PC-3 (cell line): ENCODE measurements around the gene PTPN3. TPM values are rescaled to one million over a fixed set of nuclear protein-coding genes. Genes with fewer than 3 reads are reported as not detected.

ENCODE experiments used
- ATAC-seq: fragments of 200-7000 bp; cut with Tn5 transposase; 2 replicates; pipeline ENCODE4 v1.9.1; 2020; ENCODE audit warnings: mild to moderate bottlenecking, moderate library complexity
- BruUV-seq: library from RNA; stranded (reverse); fragments of 400-500 nt; replicated peaks from 2 replicates; lab custom pipeline; 2021; lab: Mats Ljungman, UMichigan
- CTCF ChIA-PET: fragments of 300-600 bp; sonication (Branson Sonifier 250); formaldehyde crosslinking; loops from one replicate; lab custom pipeline; 2022; ENCODE audit warnings: antibody characterized with exemption; lab: Charles Lee
- POLR2A ChIA-PET: fragments of 300-600 bp; sonication (Branson Sonifier 250); formaldehyde crosslinking; loops from one replicate; lab custom pipeline; 2022; ENCODE audit warnings: antibody characterized with exemption; ENCODE audit not compliant: unreplicated experiment; lab: Charles Lee
- DNase-seq: peaks from one replicate; pipeline ENCODE4 v3.0.0-alpha.2; 2015
- H2AFZ ChIP-seq: fragments of 300-600 bp; sonication (generic); 2 replicates; pipeline ENCODE4 v1.6.0; 2016; ENCODE audit warnings: antibody characterized with exemption, low read length
- H3F3A ChIP-seq: fragments of 300-600 bp; sonication (generic); one replicate; pipeline ENCODE4 v1.6.0; 2017; ENCODE audit warnings: antibody characterized with exemption, low read length, control low read depth, mild to moderate bottlenecking; ENCODE audit not compliant: unreplicated experiment
- H3K27ac ChIP-seq: fragments of 300-600 bp; sonication (generic); 2 replicates; pipeline ENCODE4 v1.5.1; 2016; ENCODE audit warnings: mild to moderate bottlenecking, low read length
- H3K27me3 ChIP-seq: fragments of 300-600 bp; sonication (generic); 2 replicates; pipeline ENCODE4 v1.6.1; 2016; ENCODE audit warnings: low read length, mixed read lengths
- H3K36me3 ChIP-seq: fragments of 300-600 bp; sonication (generic); 2 replicates; pipeline ENCODE4 v1.6.1; 2016; ENCODE audit warnings: low read depth, mixed run types, low read length, mixed read lengths
- H3K4me1 ChIP-seq: fragments of 300-600 bp; sonication (generic); 2 replicates; pipeline ENCODE4 v1.5.1; 2016; ENCODE audit warnings: low read length; ENCODE audit not compliant: insufficient read depth
- H3K4me2 ChIP-seq: fragments of 300-600 bp; sonication (generic); 2 replicates; pipeline ENCODE4 v1.6.0; 2016; ENCODE audit warnings: low read length
- H3K4me3 ChIP-seq: fragments of 300-600 bp; sonication (generic); 2 replicates; pipeline ENCODE4 v1.5.1; 2016; ENCODE audit warnings: mild to moderate bottlenecking, low read length, mixed read lengths
- H3K79me2 ChIP-seq: fragments of 300-600 bp; sonication (generic); 2 replicates; pipeline ENCODE4 v1.6.1; 2017; ENCODE audit warnings: low read length, mixed read lengths
- H3K9ac ChIP-seq: fragments of 300-600 bp; sonication (generic); 2 replicates; pipeline ENCODE4 v1.6.0; 2016; ENCODE audit warnings: mild to moderate bottlenecking, low read length
- H3K9me2 ChIP-seq: fragments of 300-600 bp; sonication (generic); replicated peaks from 2 replicates; pipeline ENCODE4 v1.6.1; 2016; ENCODE audit warnings: mixed run types, low read length, mixed read lengths
- H3K9me3 ChIP-seq: fragments of 300-600 bp; sonication (generic); 2 replicates; pipeline ENCODE4 v1.6.1; 2016; ENCODE audit warnings: low read length, mixed read lengths
- H4K20me1 ChIP-seq: fragments of 300-600 bp; sonication (generic); 2 replicates; pipeline ENCODE4 v1.6.1; 2016; ENCODE audit warnings: low read length, mixed read lengths
- EZH2 ChIP-seq: fragments of 300-600 bp; sonication (generic); IDR thresholded peaks from one replicate; pipeline ENCODE4 v1.6.1; 2017; ENCODE audit warnings: antibody characterized with exemption, mild to moderate bottlenecking, low read length; ENCODE audit not compliant: unreplicated experiment
- EZH2phosphoT487 ChIP-seq: fragments of 300-600 bp; sonication (generic); IDR thresholded peaks from 2 replicates; pipeline ENCODE4 v1.6.1; 2018; ENCODE audit warnings: mild to moderate bottlenecking, antibody characterized with exemption, low read length, borderline replicate concordance
- intact Hi-C: fragments of 100-400 bp; cut with micrococcal nuclease; formaldehyde crosslinking; loops from 2 replicates; pipeline ENCODE4 v1.9.0; 2023
- total RNA-seq: library from RNA; depleted of rRNA; stranded (reverse); fragments of >200 nt; gene quantifications from 2 replicates; pipeline ENCODE4 v1.2.3, GENCODE V29; 2014
- TF ChIP-seq, protein P1 (sequence below): fragments of 300-600 bp; sonication (generic); conservative IDR thresholded peaks from 2 replicates; pipeline ENCODE4 v1.5.1; 2017; ENCODE audit warnings: antibody characterized with exemption, low read depth, mild to moderate bottlenecking, low read length

PTPN3 gene
- total RNA-seq, 1 experiment from 2014 or later: 8.4 TPM

DNA sequence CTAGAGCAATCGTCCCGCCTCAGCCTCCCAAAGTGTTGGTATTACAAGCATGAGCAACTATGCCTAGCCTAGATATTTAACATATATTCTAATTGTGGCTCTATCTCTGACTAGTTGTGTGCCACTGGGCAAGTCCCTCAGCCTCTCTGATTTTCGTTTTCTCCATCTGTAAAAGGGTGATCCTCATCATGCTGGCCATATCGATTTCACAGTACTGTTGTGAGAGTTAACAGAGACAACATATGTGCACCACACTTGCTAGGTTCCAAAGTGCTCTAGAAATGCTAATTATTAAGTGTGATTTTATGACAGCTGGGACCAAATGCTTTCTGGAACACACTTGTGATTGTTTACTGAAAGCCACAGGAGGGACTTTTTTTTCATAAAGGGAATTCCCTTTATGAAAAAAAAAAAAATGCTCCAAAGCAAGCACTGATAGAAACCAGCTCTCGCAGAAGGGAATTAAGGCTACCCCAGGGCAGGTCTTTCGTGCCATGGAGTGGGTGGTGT, 98.8 kb downstream of the PTPN3 start:
- H3K4me2 ChIP-seq: no peak overlapping the region
- H3K36me3 ChIP-seq: peaks cover 14% of the 10 kb centered on the region
- no TSS peak for BruUV-seq
- no peak overlapping the region for H2AFZ ChIP-seq
- no peaks in the 10 kb centered on the region for H3K4me1 ChIP-seq
- no peaks in the 10 kb centered on the region for H3K9me2 ChIP-seq
- intact Hi-C loops: no loop called here
- H3K27me3 ChIP-seq: no peaks in the 10 kb centered on the region
- no peak for DNase-seq
- ATAC-seq: no peak
- TF ChIP-seq EZH2: no peak
- TF ChIP-seq, protein P1, sequence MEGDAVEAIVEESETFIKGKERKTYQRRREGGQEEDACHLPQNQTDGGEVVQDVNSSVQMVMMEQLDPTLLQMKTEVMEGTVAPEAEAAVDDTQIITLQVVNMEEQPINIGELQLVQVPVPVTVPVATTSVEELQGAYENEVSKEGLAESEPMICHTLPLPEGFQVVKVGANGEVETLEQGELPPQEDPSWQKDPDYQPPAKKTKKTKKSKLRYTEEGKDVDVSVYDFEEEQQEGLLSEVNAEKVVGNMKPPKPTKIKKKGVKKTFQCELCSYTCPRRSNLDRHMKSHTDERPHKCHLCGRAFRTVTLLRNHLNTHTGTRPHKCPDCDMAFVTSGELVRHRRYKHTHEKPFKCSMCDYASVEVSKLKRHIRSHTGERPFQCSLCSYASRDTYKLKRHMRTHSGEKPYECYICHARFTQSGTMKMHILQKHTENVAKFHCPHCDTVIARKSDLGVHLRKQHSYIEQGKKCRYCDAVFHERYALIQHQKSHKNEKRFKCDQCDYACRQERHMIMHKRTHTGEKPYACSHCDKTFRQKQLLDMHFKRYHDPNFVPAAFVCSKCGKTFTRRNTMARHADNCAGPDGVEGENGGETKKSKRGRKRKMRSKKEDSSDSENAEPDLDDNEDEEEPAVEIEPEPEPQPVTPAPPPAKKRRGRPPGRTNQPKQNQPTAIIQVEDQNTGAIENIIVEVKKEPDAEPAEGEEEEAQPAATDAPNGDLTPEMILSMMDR: no peak
- TF ChIP-seq EZH2phosphoT487: no peak
- CTCF ChIA-PET: no interaction called here
- no peak overlapping the region for H3K9ac ChIP-seq
- H3K27ac ChIP-seq: no peak overlapping the region
- H4K20me1 ChIP-seq: no peaks in the 10 kb centered on the region
- H3K79me2 ChIP-seq: no peaks in the 10 kb centered on the region
- no peaks in the 10 kb centered on the region for H3F3A ChIP-seq
- no peaks in the 10 kb centered on the region for H3K9me3 ChIP-seq
- POLR2A ChIA-PET: no interaction called here
- H3K4me3 ChIP-seq: no peak overlapping the region

DNA sequence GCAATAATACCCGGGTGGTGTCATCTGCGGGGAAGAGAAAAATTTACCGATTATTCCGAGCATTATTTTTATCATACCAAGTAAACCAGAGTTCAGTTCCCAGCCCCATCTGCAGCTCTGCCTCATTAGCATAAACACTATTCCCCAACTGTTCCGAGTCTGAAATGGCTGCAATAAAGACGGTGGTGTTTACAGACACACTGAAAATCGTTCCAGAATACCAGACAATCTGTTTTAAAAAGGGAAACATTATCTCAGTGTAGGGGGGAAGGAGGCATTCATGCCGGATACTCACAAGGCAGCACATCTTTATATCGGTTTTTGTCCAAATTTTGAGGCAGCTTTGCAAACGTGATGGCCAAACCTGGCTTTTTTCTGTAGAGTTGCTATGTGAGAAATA, 106.9 kb downstream of the PTPN3 start:
- intact Hi-C loops: no loop called here
- no peaks in the 10 kb centered on the region for H3K27me3 ChIP-seq
- no peak overlapping the region for H3K9ac ChIP-seq
- ChIA-PET POLR2A (no interaction called here), CTCF (no interaction called here)
- BruUV-seq: no TSS peak
- H3K4me1 ChIP-seq: no peaks in the 10 kb centered on the region
- H3F3A ChIP-seq: no peaks in the 10 kb centered on the region
- H3K9me2 ChIP-seq: no peaks in the 10 kb centered on the region
- H3K4me2 ChIP-seq: no peak overlapping the region
- no peak overlapping the region for H3K27ac ChIP-seq
- no peaks in the 10 kb centered on the region for H3K79me2 ChIP-seq
- no peak for DNase-seq
- no peak for ATAC-seq
- H3K4me3 ChIP-seq: no peak overlapping the region
- TF ChIP-seq EZH2: no peak
- H4K20me1 ChIP-seq: no peaks in the 10 kb centered on the region
- peaks cover 6% of the 10 kb centered on the region; the same call in 1 of the 2 replicates for H3K36me3 ChIP-seq
- H3K9me3 ChIP-seq: no peaks in the 10 kb centered on the region
- H2AFZ ChIP-seq: no peak overlapping the region

GRCh38 chr9:109387856-109388255, 110.3 kb downstream of the PTPN3 start:
- DNase-seq (no peak), ATAC-seq (no peak)
- Histone ChIP-seq H3F3A (no peaks in the 10 kb centered on the region), H3K4me2 (no peak overlapping the region), H3K9me3 (no peaks in the 10 kb centered on the region), H3K27ac (no peak overlapping the region), H3K4me3 (no peak overlapping the region), H2AFZ (no peak overlapping the region), H4K20me1 (no peaks in the 10 kb centered on the region), H3K79me2 (no peaks in the 10 kb centered on the region), H3K27me3 (no peaks in the 10 kb centered on the region), H3K9me2 (no peaks in the 10 kb centered on the region), H3K4me1 (no peaks in the 10 kb centered on the region), H3K36me3 (peaks cover 13% of the 10 kb centered on the region; the same call in 1 of the 2 replicates), H3K9ac (no peak overlapping the region)
- BruUV-seq: no TSS peak
- TF ChIP-seq EZH2 (no peak), EZH2phosphoT487 (no peak)
- TF ChIP-seq, protein P1: no peak
- ChIA-PET POLR2A (no interaction called here), CTCF (no interaction called here)
- intact Hi-C loops: no loop called here
